GM11168 (cell line): Measurements from ENCODE around the gene SIGLEC12.
"Not testable (repeated sequence)": the region's sequence is repeated elsewhere in the genome, so short reads cannot be mapped to it uniquely, and the experiment has no call there.

Source experiments
- in situ Hi-C: fragments of 300-500 bp; cut with MboI; formaldehyde crosslinking; loops from one replicate; pipeline ENCODE4 v1.12.0; 2022; ENCODE audit warnings: low sequenced_read_pairs; ENCODE audit not compliant: unreplicated experiment

Gene SIGLEC12

GRCh38 chr19:51525651-51526050, 24.1 kb upstream of the SIGLEC12 start:
- in situ Hi-C loops = no loop called here

- in situ Hi-C loops = no loop called here
Observed at GRCh38 chr19:51524666-51525264, 23.2 kb upstream of the SIGLEC12 start.

- in situ Hi-C loops = no loop called here
Observed at GRCh38 chr19:51521781-51522180, 20.2 kb upstream of the SIGLEC12 start.

- in situ Hi-C loops = no loop called here
Observed at GRCh38 chr19:51521357-51521756, 19.8 kb upstream of the SIGLEC12 start.

- in situ Hi-C loops = no loop called here
Observed at GRCh38 chr19:51520728-51521127, 19.1 kb upstream of the SIGLEC12 start.

GRCh38 chr19:51514866-51515481, 13.4 kb upstream of the SIGLEC12 start:
- in situ Hi-C loops = no loop called here

GRCh38 chr19:51513968-51514367, 12.4 kb upstream of the SIGLEC12 start:
- in situ Hi-C loops = no loop called here

GRCh38 chr19:51511353-51511752, 9.8 kb upstream of the SIGLEC12 start:
- in situ Hi-C loops = no loop called here

GRCh38 chr19:51509823-51510660, 8.4 kb upstream of the SIGLEC12 start:
- in situ Hi-C loops = no loop called here

- in situ Hi-C loops = no loop called here
Observed at GRCh38 chr19:51508059-51508733, 6.6 kb upstream of the SIGLEC12 start.

GRCh38 chr19:51507640-51508058, 6.0 kb upstream of the SIGLEC12 start:
- in situ Hi-C loops = no loop called here

- in situ Hi-C loops = no loop called here
Observed at GRCh38 chr19:51507192-51507591, 5.6 kb upstream of the SIGLEC12 start.

GRCh38 chr19:51505904-51506303, 4.3 kb upstream of the SIGLEC12 start:
- in situ Hi-C loops = no loop called here

GRCh38 chr19:51503896-51504295, 2.3 kb upstream of the SIGLEC12 start:
- in situ Hi-C loops = no loop called here

- in situ Hi-C loops = no loop called here
Observed at GRCh38 chr19:51503286-51503817, 1.8 kb upstream of the SIGLEC12 start.

- in situ Hi-C loops = not testable (repeated sequence)
Observed at GRCh38 chr19:51500931-51501330, 669 bp downstream of the SIGLEC12 start.

- in situ Hi-C loops = no loop called here
Observed at GRCh38 chr19:51497666-51498065, 3.9 kb downstream of the SIGLEC12 start.

GRCh38 chr19:51493776-51494175, 7.8 kb downstream of the SIGLEC12 start:
- in situ Hi-C loops = no loop called here

- in situ Hi-C loops = no loop called here
Observed at GRCh38 chr19:51491586-51491985, 10.0 kb downstream of the SIGLEC12 start.

- in situ Hi-C loops = no loop called here
Observed at GRCh38 chr19:51490676-51491075, 10.9 kb downstream of the SIGLEC12 start.

GRCh38 chr19:51489113-51489512, 12.5 kb downstream of the SIGLEC12 start:
- in situ Hi-C loops = no loop called here
